RWPE1 (cell line): ENCODE measurements around the gene TBXA2R.

Source experiments
- CTCF ChIA-PET: fragments of 350-600 bp; sonication (Branson Sonifier 250); formaldehyde crosslinking; extraction: SDS; loops from one replicate; lab custom pipeline; 2021; lab: Yijun Ruan, JAX
- POLR2A ChIA-PET: fragments of 400-600 bp; formaldehyde crosslinking; extraction: SDS; loops from one replicate; lab custom pipeline; 2020; ENCODE audit warnings: antibody characterized with exemption; ENCODE audit not compliant: low non-redundant PET; lab: Yijun Ruan, JAX
- DNase-seq: peaks from one replicate; pipeline ENCODE4 v3.0.0; 2012; ENCODE audit warnings: low spot score
- H3K27ac ChIP-seq: fragments of 450-650 bp; 2 replicates; pipeline ENCODE4 v1.5.1; 2017
- CTCF ChIP-seq: fragments of 450-650 bp; conservative IDR thresholded peaks from 2 replicates; pipeline ENCODE4 v1.5.1; 2017; ENCODE audit warnings: low read depth, mild to moderate bottlenecking

The TBXA2R gene

GRCh38 chr19:3565139-3565538, 41.5 kb downstream of the TBXA2R start:
- ChIA-PET CTCF (interaction anchor here (1.3 kb wide), 1 partner anchor 20 kb away, joined by 4 read pairs; no protein-coding TSS in a partner anchor), POLR2A (no interaction called here)
- DNase-seq = no peak
- no peak overlapping the region for H3K27ac ChIP-seq
- no peak for TF ChIP-seq CTCF

DNA sequence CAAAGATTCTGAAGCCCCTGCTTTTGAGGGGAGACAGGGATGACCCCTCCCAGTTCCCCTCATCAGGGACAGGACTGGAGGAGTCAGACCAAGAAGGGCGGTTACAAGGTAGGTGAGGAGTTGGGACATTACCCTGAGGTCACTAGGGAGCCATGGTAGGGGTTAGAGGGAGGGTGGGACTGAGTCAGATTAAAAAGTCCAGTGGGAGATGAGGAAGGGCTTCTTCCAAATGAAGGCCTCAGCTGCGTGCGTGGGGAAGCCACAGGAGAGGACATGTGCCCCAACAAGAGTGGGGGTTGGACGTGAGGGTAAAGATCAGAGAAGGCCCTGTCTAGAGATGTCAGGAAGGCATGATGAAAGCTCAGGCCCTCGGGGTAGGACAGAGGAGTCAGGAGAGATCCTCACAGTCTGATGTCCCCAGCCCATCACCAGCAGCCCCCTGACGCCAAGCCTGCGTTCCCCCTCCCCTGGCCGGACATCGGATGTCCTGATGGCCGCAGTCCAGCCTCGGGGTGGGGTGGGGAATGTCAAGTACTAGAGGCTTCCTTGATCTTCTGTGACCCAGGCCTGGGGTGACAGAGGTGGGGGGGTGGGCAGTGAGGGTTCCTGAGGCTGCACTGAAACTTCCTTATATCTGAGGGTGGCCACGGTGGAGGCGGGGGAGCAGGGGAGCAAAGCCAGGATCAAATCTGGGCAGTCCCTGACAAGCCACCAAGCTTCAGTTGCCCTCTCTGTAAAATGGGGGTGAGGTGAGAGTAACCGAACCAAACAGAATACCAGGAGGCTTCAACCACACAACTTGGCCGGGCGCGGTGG, 42.8 kb downstream of the TBXA2R start:
- DNase-seq = no peak
- ChIA-PET CTCF (no interaction called here), POLR2A (no interaction called here)

GRCh38 chr19:3557461-3558248, 49.0 kb downstream of the TBXA2R start, which contains the start of gene MFSD12:
TSS of gene MFSD12 (minus strand) at chr19:3557586. CDS start at chr19:3557403, 183 bp downstream.
- ChIA-PET CTCF (interaction anchor here (2.1 kb wide), 1 partner anchor 12 kb away, joined by 14 read pairs; no protein-coding TSS in a partner anchor), POLR2A (no interaction called here)
- peak within 1 kb of the TSS; percentile 87 for H3K27ac ChIP-seq
- peak; percentile 95 for DNase-seq
- TF ChIP-seq CTCF = no peak

More for the DNA sequence above, 42.8 kb downstream of the TBXA2R start:
- no peak for TF ChIP-seq CTCF
- H3K27ac ChIP-seq = no peak overlapping the region

DNA sequence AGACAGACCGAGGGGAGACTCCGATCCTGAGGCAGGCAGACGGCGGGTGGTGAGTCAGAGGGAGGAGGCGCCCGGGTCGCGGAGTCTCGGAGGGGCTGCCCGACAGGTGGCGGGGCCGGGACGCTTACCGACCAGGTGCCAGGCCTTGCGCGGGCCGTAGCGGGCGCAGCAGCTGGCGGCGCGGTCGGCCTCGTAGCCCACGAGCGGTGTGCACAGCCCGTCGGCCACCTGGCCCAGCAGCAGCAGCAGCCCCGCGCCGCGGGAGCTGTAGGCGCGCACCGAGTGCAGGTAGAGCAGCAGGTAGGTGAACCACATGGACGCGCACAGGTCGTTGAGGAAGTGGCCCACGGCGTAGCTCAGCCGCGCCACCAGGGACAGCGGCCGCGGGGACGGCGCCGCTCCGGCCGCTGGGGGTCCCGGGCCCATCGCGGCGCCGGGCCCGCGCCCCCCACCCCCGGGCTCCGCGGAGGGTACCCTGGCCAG, 49.7 kb downstream of the TBXA2R start:
- peak overlapping the region; percentile 87 for H3K27ac ChIP-seq
- POLR2A ChIA-PET = no interaction called here
- TF ChIP-seq CTCF = no peak; the same call in 1 of the 2 replicates
- CTCF ChIA-PET = interaction anchor here (0.6 to 2.1 kb wide), 5 partner anchors 10 to 194 kb away, joined by 3 to 14 read pairs (median 3); partner anchors contain the start of gene TEKTIP1
- DNase-seq = peak; percentile 66

DNA sequence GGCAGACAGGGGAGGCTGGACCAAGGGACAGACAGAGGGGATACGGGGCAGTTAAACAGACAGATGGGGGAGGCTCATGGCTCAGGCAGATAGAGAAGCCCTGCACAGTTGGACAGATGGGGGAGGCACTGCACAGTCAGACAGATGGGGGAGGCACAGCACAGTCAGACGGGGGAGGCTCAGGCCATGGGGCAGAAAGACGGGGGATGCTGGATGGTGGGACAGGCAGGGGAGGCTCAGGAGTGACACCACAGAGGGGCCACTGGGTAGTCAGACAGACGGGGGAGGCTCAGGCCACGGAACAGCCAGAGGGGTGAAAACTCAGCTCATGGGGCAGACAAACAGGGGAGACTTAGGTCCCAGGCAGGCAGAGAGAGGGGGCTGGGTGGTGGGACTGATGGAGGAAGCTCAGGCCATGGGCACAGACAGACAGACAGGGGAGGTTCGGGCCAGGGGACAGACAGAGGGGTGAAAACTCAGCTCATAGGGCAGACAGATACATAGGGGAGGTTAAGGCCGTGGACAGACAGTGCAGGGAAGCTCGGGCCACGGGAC, 50.2 kb downstream of the TBXA2R start:
- POLR2A ChIA-PET = no interaction called here
- no peak for TF ChIP-seq CTCF
- peak overlapping the region; percentile 87 for H3K27ac ChIP-seq
- DNase-seq = no peak
- CTCF ChIA-PET = interaction anchor here (0.6 to 2.1 kb wide), 6 partner anchors 9 to 193 kb away, joined by 3 to 14 read pairs (median 3); partner anchors contain the start of gene TEKTIP1
